Activated CD4-positive, alpha-beta T cell treated with anti-CD3 and anti-CD28 coated beads, Interleukin-2, amount 50 U/mL, for 16 hours (primary cell): ENCODE results near the gene SMYD4.

Experiments
- DNase-seq: peaks from one replicate; pipeline ENCODE4 v3.0.0-alpha.2; 2020

SMYD4 gene

DNA sequence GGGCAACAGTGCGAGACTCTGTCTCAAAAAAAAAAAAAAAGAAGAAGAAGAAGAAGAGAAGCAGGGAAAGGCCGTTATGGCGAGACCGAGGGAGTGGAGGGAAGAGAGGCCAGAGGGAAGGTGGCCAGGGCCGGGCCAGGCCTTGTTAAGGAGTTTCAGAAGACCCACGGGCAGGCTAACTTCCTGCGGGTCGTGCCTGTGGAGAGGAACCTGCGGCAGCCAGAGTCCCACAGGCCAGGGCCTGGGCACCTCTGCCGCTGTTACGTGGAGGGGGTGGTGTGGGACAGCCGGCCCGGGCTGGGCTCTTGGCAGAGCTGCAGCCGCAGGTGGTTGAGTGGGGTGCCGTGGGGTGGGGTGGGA, 99.8 kb downstream of the SMYD4 start:
- no peak for DNase-seq
